SK-N-DZ (cell line): ENCODE results near the gene PLCG2.
"Not testable (repeated sequence)": the region's sequence is repeated elsewhere in the genome, so short reads cannot be mapped to it uniquely, and the experiment has no call there.

Source experiments
- DNase-seq: peaks from one replicate; pipeline ENCODE4 v3.0.0-alpha.2; 2015; ENCODE audit warnings: low spot score

Gene PLCG2

DNA sequence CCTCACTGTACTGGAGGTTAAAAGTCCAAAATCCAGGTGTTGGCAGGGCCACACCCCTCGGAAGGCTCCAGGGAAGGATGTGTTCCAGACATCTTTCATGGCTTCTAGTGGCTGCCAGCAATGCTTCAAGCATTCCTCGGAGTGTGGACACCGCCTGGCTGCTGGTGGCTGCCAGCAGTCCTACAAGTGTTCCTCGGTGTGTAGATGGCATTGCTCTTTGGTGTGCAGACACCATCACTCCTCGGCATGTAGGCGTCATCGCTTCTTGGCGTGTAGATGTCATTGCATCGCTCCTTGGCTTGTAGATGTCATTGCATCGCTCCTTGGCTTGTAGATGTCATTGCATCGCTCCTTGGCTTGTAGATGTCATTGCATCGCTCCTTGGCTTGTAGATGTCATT, 98.4 kb downstream of the PLCG2 start:
- not testable (repeated sequence) for DNase-seq

DNA sequence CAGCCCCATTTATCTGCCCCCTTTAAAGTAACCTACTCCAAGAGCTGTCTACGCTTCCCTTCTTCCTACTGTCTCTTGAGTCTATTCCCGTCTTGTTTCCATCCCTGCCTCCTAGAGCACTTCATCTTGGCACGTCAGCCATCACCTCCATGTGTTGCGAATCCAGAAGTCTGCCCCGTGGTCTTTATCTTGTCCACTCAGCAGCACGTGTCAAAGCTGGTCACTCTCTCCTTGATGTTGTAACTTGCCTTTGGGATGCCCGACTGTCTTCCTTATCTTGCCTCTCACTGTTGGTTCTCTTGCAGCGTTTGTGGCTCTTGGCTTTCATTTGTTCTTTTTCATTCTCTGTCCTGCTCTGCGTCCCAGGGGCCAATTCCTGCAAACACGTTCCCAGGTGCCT, 99.4 kb downstream of the PLCG2 start:
- DNase-seq, result no peak

DNA sequence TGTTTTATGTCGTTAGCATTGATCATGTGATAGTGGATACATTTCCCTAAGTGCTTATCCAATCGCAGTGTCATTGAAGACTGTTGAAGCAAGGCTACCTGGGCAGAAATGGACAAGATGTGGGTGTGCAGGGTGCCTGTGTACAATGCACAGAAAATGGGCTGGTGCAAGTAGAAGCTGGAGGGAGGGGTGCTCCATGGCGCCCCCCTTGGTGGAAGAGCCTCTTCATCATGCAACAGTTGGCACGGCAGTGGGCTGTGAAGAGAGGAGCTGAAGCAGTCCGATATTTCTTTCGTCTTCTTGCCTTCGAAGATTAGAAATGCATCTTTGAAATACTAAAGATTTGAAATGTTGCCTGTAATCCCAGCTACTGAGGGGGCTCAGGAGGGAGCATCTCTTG, 100.5 kb downstream of the PLCG2 start:
- DNase-seq, result no peak

DNA sequence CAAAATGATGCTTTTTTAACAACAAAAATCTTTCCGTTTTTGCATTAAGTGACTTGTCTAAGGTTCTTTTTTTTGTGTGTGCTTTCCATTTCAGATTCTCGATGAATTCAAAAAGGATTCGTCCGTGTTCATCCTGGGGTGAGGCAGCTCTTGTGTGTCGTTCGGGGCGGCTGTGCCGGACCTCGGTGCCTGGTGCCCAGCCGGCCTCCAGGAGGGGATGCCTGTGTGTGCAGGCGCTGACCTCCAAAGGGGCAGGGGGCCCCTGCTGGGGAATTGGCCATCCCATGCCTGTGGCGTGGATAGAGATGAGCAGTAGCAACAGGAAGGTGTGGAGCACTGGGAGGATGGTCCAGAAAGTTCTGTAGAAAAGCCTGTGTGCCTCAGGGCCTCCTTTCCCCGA, 101.7 kb downstream of the PLCG2 start:
- no peak for DNase-seq

DNA sequence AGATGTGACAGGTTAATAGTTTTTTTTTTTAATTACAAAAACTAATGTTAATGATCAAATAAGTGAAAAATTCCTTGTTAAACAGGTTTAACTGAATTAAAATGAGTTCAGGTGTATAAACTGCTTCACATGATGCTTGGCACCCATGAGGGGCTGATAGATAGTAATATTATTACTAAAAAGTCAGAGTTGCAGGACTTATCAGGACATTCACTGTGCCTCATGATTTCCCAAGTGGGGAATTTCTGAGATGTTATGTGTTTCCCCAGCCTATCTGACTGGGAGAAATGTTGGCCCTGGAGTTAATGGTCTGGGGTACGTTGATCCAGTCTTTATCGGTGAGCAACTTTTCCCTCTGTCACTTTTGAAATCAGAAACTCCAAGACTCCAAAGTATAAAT, 102.1 kb downstream of the PLCG2 start:
- DNase-seq, result no peak

DNA sequence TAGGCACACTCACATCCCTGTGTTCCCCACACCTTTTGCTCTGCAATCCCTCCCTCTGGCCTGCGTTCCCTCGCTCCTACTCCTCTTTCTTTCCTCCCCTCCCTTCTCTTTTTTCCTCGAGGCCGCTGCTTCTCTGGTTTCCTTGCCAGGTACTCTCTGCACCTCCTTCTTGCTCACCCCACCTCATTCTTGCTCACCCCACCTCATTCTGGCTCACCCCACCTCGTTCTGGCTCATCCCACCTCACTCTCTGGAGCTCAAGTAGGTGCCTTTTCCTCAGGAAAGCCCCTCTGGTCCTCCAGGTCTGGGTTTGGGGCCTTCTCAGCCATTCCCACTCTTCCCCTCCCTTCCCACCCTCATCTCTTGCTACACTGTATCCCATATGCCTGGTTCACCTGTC, 103.5 kb downstream of the PLCG2 start:
- no peak for DNase-seq

DNA sequence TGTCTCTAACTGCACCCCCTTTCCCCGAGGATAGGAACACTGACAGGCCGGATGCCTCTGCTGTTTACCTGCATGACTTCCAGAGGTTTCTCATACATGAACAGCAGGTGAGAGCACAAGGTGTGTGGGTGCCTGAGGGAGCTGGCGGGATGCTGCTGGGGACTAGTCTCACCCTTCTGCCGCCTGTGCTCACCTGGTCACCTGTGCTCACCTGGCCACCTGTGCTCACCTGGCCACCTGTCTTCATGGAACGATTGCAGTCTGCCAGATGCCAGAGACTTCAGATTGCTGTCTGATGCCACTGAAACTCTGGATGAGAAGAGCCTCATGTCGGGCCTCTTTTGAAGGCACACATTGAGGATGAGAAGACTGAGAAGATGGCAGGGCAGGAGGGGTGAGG, 104.1 kb downstream of the PLCG2 start:
- DNase-seq, result no peak

DNA sequence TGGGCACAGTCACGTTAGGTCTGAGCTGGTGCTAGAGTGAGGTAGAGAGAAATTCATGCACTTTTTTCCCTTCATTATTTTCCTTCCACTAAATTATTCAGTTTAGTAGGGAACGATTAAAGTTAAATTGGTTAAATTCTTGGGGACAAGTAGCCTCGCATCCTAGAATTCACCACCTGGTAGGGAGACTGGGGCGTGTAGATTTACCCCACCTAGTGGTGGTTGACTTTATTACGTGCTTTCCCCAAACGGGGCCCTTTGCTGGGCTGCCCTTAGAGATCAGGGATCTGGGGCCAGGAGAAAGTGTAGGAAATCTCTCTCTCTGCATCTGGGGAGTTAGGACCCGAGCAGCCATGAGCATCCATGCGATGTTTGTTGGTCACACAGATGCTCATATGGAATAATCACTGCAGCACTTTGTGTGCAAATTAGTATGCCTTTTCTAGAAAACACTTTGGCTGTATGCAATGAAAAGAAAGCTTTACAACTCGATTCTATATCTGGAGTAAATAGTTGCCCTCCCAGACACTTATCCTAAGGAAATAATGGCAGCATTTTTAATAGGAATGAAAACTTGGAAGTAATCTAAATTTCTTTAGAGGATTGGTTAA, 107.0 kb downstream of the PLCG2 start:
- DNase-seq, result peak; percentile 27

DNA sequence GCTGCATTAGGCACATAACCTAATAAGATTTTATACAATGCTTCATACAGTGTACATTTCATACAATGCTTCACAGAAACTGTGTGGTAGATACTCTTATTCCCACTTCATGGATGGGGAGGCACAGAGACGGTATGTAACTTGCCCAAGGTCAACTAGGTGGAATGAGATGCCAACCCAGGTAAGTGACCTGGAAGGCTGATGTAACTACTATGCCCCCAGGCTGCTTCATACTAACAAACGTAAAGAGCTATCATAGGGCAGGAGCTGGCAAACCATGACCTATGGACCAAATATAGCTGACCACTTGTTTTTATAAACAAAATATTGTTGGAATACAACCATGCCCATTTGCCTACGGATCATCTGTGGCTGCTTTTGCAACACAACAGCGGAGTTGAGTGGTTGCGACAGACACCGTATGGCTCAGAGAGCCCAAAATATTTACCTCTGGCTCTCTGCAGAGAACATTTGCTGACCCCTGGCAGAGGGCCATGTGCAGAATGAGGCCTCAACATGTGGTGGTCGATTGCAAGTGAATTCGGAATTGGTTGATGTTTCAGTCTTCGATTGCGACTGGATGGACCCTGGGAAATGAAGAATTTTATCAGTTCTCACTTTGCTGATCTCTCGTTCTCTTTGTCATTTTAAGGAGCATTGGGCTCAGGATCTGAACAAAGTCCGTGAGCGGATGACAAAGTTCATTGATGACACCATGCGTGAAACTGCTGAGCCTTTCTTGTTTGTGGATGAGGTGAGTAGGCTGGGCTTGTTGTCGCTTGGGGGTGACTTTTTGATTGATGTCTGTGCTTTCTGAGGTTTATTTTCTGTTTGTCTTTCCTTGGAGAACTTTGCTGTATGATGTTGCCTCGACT, 109.7 kb downstream of the PLCG2 start:
- DNase-seq, result no peak

DNA sequence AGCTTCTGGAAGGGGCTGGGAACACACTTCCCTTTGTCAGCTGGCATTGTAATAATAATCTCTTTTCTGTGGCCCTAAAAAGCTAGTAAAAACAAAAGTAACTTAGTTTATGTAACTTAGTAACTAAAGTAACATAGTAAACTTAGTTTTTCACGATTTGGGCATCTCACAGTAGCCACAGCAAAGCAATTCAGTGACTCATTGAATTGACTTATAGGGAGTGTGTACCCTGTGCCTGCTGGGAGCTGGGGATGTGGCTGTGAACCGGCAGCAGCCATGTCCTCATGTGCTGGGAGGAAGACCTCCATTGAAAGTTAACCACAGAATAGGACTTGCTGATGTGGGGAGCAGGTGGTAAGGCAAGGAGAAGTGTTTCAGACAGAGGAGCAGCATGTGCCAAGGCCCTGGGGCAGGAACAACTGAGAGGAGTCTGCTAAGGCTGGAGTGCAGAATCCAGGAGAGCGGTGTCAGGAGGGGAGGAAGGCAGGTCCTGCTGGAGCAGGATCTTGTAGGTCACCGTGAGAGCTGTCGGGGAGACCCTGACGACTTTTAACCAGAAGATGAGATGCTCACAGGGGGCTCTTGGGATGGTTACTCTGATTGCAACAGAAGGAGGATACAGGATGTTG, 112.8 kb downstream of the PLCG2 start:
- no peak for DNase-seq

DNA sequence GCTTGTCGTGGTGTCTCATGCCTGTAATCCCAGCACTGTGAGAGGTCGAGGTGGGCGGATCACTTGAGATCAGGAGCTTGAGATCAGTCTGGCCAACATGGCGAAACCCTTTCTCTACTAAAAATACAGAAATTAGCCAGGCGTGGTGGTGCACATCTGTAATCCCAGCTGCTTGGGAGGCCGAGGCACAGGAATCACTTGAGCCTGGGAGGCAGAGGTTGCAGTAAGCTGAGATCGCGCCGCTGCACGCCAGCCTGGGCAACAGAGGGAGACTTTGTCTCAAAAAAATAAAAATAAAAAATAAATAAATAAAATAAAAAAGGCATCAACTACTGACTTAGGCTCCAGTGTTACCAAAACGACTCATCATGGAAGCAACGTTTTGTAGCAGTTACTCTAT, 115.5 kb downstream of the PLCG2 start:
- DNase-seq, result no peak

DNA sequence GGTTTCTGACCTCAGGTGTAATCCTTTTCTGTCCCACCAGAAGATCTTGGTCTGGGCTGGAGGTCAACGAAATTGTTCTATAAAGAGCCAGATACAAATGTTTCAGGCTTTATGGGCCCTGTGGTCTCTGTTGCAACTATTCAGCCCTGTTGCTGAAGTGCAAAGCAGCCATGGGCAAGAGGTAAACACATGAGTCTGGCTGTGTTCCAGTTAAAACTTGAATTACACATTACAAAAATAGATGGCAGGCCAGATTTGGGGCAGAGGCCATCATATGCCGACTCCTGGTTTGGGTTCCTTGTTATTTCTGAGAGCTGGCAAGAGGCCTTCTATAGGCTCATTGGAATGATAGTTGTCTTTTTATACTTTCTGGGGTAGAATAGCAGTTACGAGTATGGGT, 117.8 kb downstream of the PLCG2 start:
- no peak for DNase-seq

DNA sequence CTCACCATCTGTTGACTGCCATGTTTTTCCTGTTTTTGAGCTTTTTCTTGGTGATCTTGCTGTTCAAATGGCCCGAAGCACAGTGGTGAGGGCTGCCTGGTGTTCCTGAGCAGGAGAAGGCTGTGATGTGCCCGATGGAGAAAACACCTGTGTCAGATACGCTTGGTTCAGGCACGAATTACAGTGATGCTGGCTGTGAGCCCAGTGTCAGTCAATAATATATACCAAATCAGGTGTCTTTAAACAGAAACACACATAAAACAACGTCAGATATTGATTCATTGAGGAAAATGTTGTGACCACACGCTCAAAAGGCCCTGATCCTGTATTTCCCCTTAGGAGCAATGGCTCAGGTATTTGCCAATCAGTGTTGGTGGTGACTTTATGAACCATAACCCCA, 120.5 kb downstream of the PLCG2 start:
- no peak for DNase-seq

DNA sequence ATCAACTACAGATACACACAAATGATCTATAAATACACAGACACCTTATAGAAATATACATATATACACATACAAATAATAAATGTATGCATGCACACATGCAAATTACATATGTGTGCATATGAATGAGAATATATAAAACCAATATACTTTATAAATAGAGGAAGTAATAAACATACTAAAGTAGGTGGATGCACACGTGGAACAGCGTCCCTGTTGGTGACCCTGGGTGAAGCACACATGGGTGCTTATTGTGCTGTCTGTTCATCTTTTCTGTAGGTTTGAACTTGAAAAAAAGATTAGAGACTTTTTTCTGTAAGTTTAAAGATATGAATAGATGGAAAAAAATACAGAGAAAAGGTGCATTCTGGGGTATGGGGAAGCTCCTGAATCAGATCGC, 120.9 kb downstream of the PLCG2 start:
- no peak for DNase-seq

DNA sequence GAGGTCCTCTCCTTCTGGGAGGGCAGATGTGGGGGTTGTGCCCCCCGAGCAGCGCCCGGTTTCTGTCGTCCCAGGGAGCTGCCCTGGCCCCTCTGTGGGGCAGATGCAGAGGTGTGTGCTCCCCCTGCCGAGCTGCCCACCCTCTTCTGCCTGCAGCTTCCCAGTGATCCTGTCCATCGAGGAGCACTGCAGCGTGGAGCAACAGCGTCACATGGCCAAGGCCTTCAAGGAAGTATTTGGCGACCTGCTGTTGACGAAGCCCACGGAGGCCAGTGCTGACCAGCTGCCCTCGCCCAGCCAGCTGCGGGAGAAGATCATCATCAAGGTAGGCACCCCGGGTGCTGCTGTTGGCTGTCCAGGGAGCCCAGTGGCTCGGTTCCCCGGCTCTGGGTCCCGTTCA, 121.4 kb downstream of the PLCG2 start:
- no peak for DNase-seq

DNA sequence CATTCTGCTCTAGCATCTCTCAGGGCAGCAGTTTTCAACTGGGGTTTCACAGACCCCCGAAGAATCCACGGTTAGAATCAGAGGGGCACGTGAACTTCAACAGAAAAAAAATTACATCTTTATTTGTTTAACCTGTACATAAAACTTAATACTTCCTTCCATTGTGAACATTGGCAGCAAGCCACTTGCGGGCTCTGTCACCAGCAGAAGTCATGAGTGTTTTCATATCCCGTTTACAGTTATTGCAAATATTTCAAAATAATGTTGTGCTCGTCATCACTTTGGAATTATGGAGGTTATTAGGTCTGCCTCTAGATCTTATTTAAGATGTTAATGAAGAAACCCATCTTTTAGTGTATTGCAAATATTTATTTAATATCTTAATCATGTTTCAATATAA, 122.4 kb downstream of the PLCG2 start:
- no peak for DNase-seq

DNA sequence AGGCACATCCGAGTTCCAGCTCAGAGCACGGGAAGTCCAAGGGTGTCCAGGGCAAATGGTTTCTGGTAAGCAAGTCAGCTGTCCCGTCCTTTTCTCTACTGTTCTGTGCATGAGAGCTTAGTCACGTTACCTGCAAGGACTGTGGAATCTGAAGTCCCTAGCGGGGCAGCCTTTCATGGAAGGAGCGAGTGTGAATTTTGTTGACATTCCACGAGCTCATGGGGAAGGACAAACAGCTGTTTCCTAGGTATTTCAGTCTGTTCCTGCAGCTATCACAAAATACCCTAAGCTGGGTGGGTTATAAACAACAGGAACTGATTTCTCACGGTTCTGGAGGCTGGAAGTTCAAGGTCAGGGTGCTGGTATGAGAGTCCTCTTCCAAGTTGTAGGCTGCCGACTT, 122.9 kb downstream of the PLCG2 start:
- DNase-seq, result no peak

DNA sequence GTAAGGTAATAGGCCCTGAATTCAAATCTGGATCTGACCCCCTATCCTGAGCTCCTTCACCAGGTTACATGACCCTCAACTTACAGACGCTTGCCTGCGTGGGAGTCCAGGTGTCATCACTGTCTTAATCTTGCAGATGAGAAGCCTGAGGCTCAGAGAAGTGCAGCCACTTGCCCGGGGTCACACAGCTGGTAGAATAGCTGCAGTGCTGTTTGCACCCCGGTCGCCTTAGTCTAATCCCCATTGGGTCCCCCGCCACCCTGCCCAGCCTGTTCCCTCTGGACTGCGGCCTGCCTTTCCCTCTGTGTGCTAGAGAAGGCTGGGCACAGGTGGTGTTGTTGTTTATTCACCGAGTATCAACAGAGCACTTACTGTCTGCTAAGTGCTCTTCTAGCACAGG, 125.2 kb downstream of the PLCG2 start:
- no peak for DNase-seq

DNA sequence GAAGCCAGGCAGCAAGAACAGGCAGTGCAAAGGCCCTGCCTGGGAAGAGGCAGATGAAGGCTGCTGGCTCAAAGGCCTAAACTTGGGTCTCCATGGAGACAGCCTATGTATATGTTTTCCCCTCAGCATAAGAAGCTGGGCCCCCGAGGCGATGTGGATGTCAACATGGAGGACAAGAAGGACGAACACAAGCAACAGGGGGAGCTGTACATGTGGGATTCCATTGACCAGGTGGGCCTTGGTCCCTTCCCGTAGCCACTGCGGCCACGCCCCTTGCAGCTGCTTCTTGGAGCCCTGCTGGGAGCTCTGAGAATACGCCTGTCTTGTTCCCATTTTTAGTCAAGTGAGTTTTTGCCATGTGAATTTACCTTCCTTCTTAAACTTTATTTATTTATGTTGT, 126.2 kb downstream of the PLCG2 start:
- no peak for DNase-seq

DNA sequence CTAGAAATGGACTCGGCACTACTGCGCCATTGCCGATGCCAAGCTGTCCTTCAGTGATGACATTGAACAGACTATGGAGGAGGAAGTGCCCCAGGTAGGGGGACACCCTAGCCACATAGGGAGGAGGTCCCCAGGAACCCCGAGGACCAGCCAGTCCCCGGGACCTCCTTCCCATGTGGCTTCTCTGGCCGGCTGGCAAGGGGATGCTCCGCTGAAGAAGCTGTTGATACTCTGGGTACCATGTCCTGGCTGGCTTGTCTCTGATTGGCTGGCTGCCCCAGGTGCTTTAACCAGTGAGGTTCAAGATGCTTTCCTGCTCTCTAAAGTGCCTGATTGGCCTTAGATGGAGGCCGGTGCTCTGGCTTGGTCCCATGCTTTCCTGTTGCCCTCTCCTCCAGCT, 128.6 kb downstream of the PLCG2 start:
- no peak for DNase-seq

DNA sequence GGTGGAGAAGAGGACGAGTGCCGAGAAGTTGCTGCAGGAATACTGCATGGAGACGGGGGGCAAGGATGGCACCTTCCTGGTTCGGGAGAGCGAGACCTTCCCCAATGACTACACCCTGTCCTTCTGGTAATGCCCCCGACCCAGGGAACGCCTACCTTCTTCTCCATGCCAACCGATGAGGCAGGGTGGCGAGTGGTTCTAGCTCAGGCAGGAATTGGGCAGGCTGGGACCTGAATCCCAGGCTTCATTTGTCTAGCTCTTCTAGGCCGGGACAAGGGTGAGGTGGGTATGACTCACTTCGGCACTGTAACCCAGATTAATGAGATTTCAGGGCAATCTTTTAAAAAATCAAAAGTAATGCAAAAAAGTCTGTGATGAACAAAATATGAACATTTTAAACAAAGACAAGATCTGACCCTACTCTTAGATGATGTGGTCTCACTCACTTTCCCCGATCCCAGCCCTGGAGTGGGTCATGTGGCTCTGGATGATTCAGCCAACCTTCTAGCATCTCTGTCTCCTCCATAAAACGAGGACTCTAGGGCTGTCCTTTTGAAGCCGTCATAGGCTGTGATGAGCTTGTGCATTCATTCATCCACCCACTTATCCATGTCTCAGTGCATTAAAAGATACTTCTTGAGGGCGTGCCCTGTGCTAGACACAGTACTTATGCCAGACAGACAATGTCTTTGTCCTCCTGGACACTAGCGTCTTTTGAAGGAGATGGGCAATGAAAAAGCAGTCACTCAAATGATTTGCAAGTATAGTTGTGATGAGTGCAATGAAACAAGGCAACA, 129.6 kb downstream of the PLCG2 start:
- no peak for DNase-seq

DNA sequence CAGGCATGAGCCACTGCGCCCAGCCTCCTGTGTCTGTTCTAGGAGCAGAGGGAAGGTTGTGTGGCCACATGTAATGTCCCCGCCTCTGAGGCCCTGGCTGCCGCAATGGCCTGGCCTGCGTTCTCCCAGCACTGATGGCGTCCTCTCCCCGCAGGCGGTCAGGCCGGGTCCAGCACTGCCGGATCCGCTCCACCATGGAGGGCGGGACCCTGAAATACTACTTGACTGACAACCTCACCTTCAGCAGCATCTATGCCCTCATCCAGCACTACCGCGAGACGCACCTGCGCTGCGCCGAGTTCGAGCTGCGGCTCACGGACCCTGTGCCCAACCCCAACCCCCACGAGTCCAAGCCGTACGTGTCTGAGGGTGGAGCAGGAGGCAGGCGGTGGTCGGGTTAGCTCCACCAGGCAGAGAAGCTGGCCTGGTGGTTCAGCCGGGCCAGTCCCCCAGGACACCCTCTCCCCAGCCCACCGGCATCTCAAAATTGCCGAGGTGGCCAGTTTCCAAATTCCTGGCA, 131.3 kb downstream of the PLCG2 start:
- no peak for DNase-seq
